Measurements from ENCODE around the gene UCK2. TPM values are rescaled to one million over a fixed set of nuclear protein-coding genes. Genes with fewer than 3 reads are reported as not detected.

Gene UCK2
- total and polyA plus RNA-seq, 5 donors from 2014 or later: 5.5 to 12.8 (median 9.9) TPM

DNA sequence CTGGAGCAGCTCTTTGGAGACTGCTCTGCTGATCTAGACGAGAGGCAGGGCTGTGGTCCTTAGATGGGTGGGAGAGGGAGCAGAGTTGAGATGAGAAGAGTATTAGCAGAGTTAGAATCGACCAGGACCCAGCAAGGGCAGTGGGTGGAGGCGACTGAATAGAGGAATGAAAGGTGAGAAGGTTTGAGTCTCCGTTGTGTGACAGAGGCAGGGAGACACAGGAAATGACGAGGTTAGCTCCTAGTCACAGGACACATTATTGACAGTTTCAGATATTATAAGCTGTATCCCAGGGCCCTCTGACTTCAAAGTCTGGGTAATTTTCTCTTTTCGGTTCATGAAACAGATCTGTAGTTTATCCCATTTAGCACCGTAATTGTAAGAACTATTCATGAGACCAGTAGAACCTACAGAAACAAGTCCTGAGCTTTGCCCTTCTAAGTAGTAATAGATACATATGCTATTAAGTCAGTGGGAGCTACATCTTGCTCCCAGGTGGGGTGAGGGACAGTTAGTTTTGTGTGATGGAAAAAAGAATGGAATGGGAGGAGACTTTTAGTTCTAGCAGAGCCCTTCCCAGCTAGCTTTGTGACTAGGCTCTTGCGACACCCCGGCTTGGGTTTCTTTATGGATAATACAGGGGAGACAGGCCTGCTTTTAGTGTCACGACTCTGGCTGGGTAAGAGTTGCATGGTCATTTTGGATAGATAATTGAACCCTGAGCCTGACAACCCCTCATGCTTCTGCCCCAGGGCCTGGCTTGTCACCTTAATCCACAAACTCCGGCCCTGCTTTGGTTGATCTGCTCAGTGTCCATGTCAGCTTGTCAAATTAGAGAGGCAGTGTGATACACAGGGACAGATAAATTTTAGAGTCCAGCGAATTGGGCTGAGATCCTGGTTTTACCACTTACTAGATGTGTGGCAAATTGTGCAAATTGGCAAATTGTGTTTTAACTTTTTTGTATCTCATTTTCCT lies 70.2 kb downstream of the UCK2 start:
- peak overlapping the region; percentile 32 to 91 (median 82) for H3K27ac Mint-ChIP-seq
- Histone ChIP-seq H3K4me1 (ENCODE audit: control insufficient read depth, insufficient read depth, low read length, poor library complexity, severe bottlenecking) (no peaks in the 10 kb centered on the region), H3K27me3 (ENCODE audit: control insufficient read depth, insufficient read depth, low read length) (no peaks in the 10 kb centered on the region), H3K27ac (ENCODE audit: insufficient read depth, low read length, poor library complexity, severe bottlenecking) (no peak overlapping the region), H3K36me3 (ENCODE audit: control insufficient read depth, insufficient read depth, low read length) (peaks cover 6% of the 10 kb centered on the region), H3K9me3 (ENCODE audit: control insufficient read depth in 2 of 2, low read length in 2 of 2) (no peaks in the 10 kb centered on the region), H3K4me3 (ENCODE audit: low read depth, low read length) (no peak overlapping the region)
- H3K36me3 Mint-ChIP-seq: peaks cover 11% of the 10 kb centered on the region
- DNase-seq (peak in 2 of 3 donors; percentile 29 to 64), ATAC-seq (ENCODE audit: low read depth in 2 of 2) (peak; percentile 52 to 73)
- H3K4me1 Mint-ChIP-seq: peaks cover 5 to 11% (median 8%) of the 10 kb centered on the region in 4 donors
- no peaks in the 10 kb centered on the region for H3K27me3 Mint-ChIP-seq
- H3K9me3 Mint-ChIP-seq: no peaks in the 10 kb centered on the region
- H3K4me3 Mint-ChIP-seq: peak overlapping the region in 1 of 4 donors; percentile 1

GRCh38 chr1:165898837-165899236 lies 71.4 kb downstream of the UCK2 start:
- H3K4me1 Mint-ChIP-seq: peaks cover 5 to 11% (median 8%) of the 10 kb centered on the region in 4 donors
- ATAC-seq (ENCODE audit: low read depth in 2 of 2) (no peak), DNase-seq (no peak)
- H3K27me3 Mint-ChIP-seq: no peaks in the 10 kb centered on the region
- H3K36me3 ChIP-seq (ENCODE audit: control insufficient read depth, insufficient read depth, low read length): peaks cover 4% of the 10 kb centered on the region
- H3K36me3 Mint-ChIP-seq: peaks cover 16% of the 10 kb centered on the region
- no peaks in the 10 kb centered on the region for H3K27me3 ChIP-seq (ENCODE audit: control insufficient read depth, insufficient read depth, low read length)
- no peaks in the 10 kb centered on the region for H3K9me3 Mint-ChIP-seq
- no peak overlapping the region for H3K4me3 Mint-ChIP-seq
- no peak overlapping the region for H3K4me3 ChIP-seq (ENCODE audit: low read depth, low read length)
- H3K4me1 ChIP-seq (ENCODE audit: control insufficient read depth, insufficient read depth, low read length, poor library complexity, severe bottlenecking): no peaks in the 10 kb centered on the region
- no peak overlapping the region for H3K27ac ChIP-seq (ENCODE audit: insufficient read depth, low read length, poor library complexity, severe bottlenecking)
- no peaks in the 10 kb centered on the region for H3K9me3 ChIP-seq (ENCODE audit: control insufficient read depth in 2 of 2, low read length in 2 of 2)
- H3K27ac Mint-ChIP-seq: peak overlapping the region in 1 of 3 donors; percentile 65

DNA sequence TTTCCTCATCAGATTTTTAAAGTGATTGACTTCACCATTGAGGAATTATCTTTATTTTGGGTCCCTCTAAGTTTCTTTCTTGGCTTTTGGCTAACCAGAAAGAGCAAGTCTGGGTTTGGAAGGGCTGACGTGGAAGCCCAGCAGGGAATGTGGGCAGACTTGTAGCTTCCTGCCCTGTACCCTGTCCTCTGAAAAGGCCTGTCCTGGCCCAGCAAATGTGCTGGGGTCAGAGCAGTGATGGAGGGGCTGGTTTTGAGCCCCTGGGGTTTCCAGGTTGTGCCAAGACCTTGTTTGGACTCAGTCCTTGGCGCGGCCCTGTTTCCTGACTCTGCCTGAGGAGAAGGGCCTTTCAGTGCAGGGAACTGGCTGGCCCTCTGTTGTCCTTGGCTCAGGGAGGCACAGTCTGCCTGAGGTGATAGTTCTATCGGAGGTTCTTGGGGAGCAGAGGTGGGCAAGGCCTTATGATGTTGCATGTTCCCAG lies 72.1 kb downstream of the UCK2 start:
- Histone ChIP-seq H3K27me3 (ENCODE audit: control insufficient read depth, insufficient read depth, low read length) (no peaks in the 10 kb centered on the region), H3K4me3 (ENCODE audit: low read depth, low read length) (no peak overlapping the region), H3K9me3 (ENCODE audit: control insufficient read depth in 2 of 2, low read length in 2 of 2) (no peaks in the 10 kb centered on the region), H3K27ac (ENCODE audit: insufficient read depth, low read length, poor library complexity, severe bottlenecking) (no peak overlapping the region), H3K36me3 (ENCODE audit: control insufficient read depth, insufficient read depth, low read length) (peaks cover 6% of the 10 kb centered on the region), H3K4me1 (ENCODE audit: control insufficient read depth, insufficient read depth, low read length, poor library complexity, severe bottlenecking) (no peaks in the 10 kb centered on the region)
- DNase-seq: no peak
- Mint-ChIP-seq H3K36me3 (peaks cover 16% of the 10 kb centered on the region), H3K27me3 (no peaks in the 10 kb centered on the region), H3K9me3 (no peaks in the 10 kb centered on the region), H3K4me3 (no peak overlapping the region), H3K4me1 (peaks cover 5 to 11% (median 8%) of the 10 kb centered on the region in 4 donors), H3K27ac (peak overlapping the region in 1 of 3 donors; percentile 65)
- ATAC-seq (ENCODE audit: low read depth in 2 of 2): no peak

DNA sequence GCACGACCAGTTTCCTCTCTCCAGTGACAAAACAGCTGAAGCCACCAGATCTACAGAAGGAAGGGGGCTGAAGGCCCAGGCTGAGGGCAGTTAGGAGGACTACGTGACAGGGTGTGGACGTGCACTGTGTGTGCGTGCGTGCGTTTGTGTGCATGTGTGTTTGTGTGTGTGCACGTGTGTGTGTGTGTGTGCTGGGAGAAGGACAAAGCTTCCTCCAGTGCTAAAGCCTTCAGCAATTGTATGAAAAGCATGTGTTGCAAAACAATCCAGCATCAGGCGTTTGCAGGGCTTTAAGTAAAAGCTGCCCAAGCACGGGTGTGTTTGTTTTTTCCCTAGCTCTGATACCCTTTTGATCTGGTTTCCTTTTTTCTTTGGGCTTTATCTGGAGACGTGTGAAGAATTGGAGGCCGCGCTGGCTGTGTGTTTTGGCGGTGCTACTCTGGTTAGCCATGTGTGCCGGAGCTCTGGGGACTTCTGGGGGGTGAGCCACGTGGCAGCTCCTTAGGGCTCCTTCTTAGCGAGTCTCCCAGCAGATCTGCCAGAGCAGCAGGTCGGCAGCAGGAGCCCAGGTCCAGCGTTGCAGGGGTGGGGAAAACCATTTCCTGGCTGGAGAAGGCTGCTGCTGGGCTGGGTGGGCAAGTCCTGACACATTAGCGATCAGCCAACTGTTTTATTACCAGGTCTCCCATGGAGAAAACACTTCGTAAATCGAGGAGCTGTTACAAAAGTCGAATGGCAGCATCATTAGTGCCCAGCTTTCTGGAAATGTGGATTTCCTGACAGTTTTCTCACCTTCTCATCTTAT lies 73.4 kb downstream of the UCK2 start:
- peaks cover 6% of the 10 kb centered on the region for H3K36me3 ChIP-seq (ENCODE audit: control insufficient read depth, insufficient read depth, low read length)
- H3K27me3 Mint-ChIP-seq: no peaks in the 10 kb centered on the region
- DNase-seq (no peak), ATAC-seq (ENCODE audit: low read depth in 2 of 2) (no peak)
- peak overlapping the region in 1 of 3 donors; percentile 8 for H3K27ac Mint-ChIP-seq
- no peaks in the 10 kb centered on the region for H3K9me3 Mint-ChIP-seq
- H3K4me1 Mint-ChIP-seq: peaks cover 7 to 13% (median 10%) of the 10 kb centered on the region in 4 donors
- H3K4me3 ChIP-seq (ENCODE audit: low read depth, low read length): no peak overlapping the region
- no peaks in the 10 kb centered on the region for H3K9me3 ChIP-seq (ENCODE audit: control insufficient read depth in 2 of 2, low read length in 2 of 2)
- H3K4me3 Mint-ChIP-seq: no peak overlapping the region
- peaks cover 20% of the 10 kb centered on the region for H3K36me3 Mint-ChIP-seq
- no peak overlapping the region for H3K27ac ChIP-seq (ENCODE audit: insufficient read depth, low read length, poor library complexity, severe bottlenecking)
- H3K4me1 ChIP-seq (ENCODE audit: control insufficient read depth, insufficient read depth, low read length, poor library complexity, severe bottlenecking): no peaks in the 10 kb centered on the region
- no peaks in the 10 kb centered on the region for H3K27me3 ChIP-seq (ENCODE audit: control insufficient read depth, insufficient read depth, low read length)

DNA sequence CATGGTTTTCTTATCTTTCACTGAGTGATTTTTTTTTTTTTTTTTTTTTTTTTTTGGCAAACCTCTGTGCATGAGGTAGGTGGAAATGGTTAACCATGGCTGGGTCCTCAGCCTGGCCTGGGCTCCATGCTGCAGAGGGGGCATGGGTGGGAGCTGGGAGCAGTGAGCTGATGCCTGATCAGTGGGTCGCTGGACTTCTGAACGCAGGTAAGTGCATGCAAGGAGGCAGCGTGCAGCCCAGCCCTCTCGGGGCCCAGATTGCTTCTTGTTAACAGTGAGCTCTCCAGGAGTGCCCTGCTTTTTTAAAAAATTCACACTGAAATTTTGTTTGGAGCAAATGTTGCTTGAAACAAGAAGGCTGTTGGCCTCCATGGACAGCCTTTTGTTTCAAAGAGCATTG lies 75.2 kb downstream of the UCK2 start:
- H3K4me3 Mint-ChIP-seq: no peak overlapping the region
- peaks cover 3% of the 10 kb centered on the region for H3K4me1 ChIP-seq (ENCODE audit: control insufficient read depth, insufficient read depth, low read length, poor library complexity, severe bottlenecking)
- H3K4me1 Mint-ChIP-seq: peaks cover 3 to 9% (median 4%) of the 10 kb centered on the region in 4 donors
- H3K27me3 ChIP-seq (ENCODE audit: control insufficient read depth, insufficient read depth, low read length): no peaks in the 10 kb centered on the region
- H3K27ac Mint-ChIP-seq: no peak overlapping the region
- H3K4me3 ChIP-seq (ENCODE audit: low read depth, low read length): no peak overlapping the region
- DNase-seq: no peak
- no peaks in the 10 kb centered on the region for H3K27me3 Mint-ChIP-seq
- H3K36me3 Mint-ChIP-seq: peaks cover 27% of the 10 kb centered on the region
- H3K9me3 ChIP-seq (ENCODE audit: control insufficient read depth in 2 of 2, low read length in 2 of 2): no peaks in the 10 kb centered on the region
- H3K36me3 ChIP-seq (ENCODE audit: control insufficient read depth, insufficient read depth, low read length): peaks cover 10% of the 10 kb centered on the region
- no peak for ATAC-seq (ENCODE audit: low read depth in 2 of 2)
- H3K27ac ChIP-seq (ENCODE audit: insufficient read depth, low read length, poor library complexity, severe bottlenecking): no peak overlapping the region
- no peaks in the 10 kb centered on the region for H3K9me3 Mint-ChIP-seq

DNA sequence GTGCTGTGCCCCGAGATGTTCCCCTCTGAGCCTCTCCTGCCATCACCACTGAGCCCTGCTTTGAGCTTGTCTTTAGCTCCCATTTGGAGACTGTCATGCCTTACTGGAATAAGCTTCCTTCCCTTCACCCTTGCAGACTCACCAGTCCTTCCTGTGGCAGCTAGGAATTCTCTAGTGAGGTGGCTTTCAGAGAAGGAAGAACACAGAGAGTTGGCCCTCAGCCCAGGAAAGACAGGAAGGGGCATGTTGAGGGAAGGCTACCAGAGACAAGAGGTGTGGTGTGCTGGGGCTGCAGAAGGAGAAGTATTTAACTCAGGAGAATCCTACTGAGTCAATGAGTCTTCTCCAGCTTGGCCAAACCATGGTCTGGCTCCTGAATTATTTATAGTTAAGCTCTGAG lies 76.3 kb downstream of the UCK2 start:
- no peak overlapping the region for H3K4me3 ChIP-seq (ENCODE audit: low read depth, low read length)
- H3K27ac Mint-ChIP-seq: no peak overlapping the region
- DNase-seq (no peak), ATAC-seq (ENCODE audit: low read depth in 2 of 2) (no peak)
- no peak overlapping the region for H3K4me3 Mint-ChIP-seq
- no peaks in the 10 kb centered on the region for H3K9me3 ChIP-seq (ENCODE audit: control insufficient read depth in 2 of 2, low read length in 2 of 2)
- H3K4me1 ChIP-seq (ENCODE audit: control insufficient read depth, insufficient read depth, low read length, poor library complexity, severe bottlenecking): peaks cover 3% of the 10 kb centered on the region
- no peaks in the 10 kb centered on the region for H3K27me3 ChIP-seq (ENCODE audit: control insufficient read depth, insufficient read depth, low read length)
- H3K36me3 Mint-ChIP-seq: peaks cover 27% of the 10 kb centered on the region
- peaks cover 16% of the 10 kb centered on the region for H3K36me3 ChIP-seq (ENCODE audit: control insufficient read depth, insufficient read depth, low read length)
- H3K4me1 Mint-ChIP-seq: peaks cover 0 to 6% (median 3%) of the 10 kb centered on the region in 4 donors
- H3K9me3 Mint-ChIP-seq: no peaks in the 10 kb centered on the region
- no peak overlapping the region for H3K27ac ChIP-seq (ENCODE audit: insufficient read depth, low read length, poor library complexity, severe bottlenecking)
- H3K27me3 Mint-ChIP-seq: no peaks in the 10 kb centered on the region

DNA sequence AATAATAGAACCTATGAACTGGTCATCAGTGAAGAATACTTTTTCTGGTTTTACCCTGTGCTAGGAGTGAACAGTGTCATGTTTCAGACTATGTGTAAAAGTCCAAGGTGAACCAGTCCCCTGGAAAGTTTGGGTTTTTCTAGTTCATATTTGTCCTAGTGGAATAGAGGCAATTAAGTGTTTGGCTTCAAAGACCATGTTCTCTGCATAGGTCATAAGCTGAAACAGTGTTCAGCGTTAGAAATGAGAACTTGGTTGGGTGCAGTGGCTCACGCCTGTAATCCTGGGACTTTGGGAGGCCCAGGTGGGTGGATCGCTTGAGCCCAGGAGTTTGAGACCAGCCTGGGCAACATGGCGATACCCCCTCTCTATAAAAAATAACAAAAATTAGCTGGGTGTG lies 77.5 kb downstream of the UCK2 start:
- Histone ChIP-seq H3K36me3 (ENCODE audit: control insufficient read depth, insufficient read depth, low read length) (peaks cover 17% of the 10 kb centered on the region), H3K9me3 (ENCODE audit: control insufficient read depth in 2 of 2, low read length in 2 of 2) (no peaks in the 10 kb centered on the region), H3K4me1 (ENCODE audit: control insufficient read depth, insufficient read depth, low read length, poor library complexity, severe bottlenecking) (peaks cover 3% of the 10 kb centered on the region), H3K27me3 (ENCODE audit: control insufficient read depth, insufficient read depth, low read length) (no peaks in the 10 kb centered on the region), H3K27ac (ENCODE audit: insufficient read depth, low read length, poor library complexity, severe bottlenecking) (no peak overlapping the region), H3K4me3 (ENCODE audit: low read depth, low read length) (no peak overlapping the region)
- no peaks in the 10 kb centered on the region for H3K27me3 Mint-ChIP-seq
- DNase-seq: no peak
- no peak for ATAC-seq (ENCODE audit: low read depth in 2 of 2)
- peaks cover 0 to 6% (median 3%) of the 10 kb centered on the region in 4 donors for H3K4me1 Mint-ChIP-seq
- no peaks in the 10 kb centered on the region for H3K9me3 Mint-ChIP-seq
- H3K4me3 Mint-ChIP-seq: no peak overlapping the region
- H3K36me3 Mint-ChIP-seq: peaks cover 23% of the 10 kb centered on the region
- no peak overlapping the region for H3K27ac Mint-ChIP-seq

All from CD4-positive, CD25-positive, alpha-beta regulatory T cell (primary cell).